Renal pelvis (tissue), 12 donors: Measurements from ENCODE around the gene C3orf22. TPM values are rescaled to one million over a fixed set of nuclear protein-coding genes. Genes with fewer than 3 reads are reported as not detected.
"Not testable (repeated sequence)": the region's sequence is repeated elsewhere in the genome, so short reads cannot be mapped to it uniquely, and the experiment has no call there.

Source experiments
- DNase-seq: peaks from one replicate; pipeline ENCODE4 v3.0.0-alpha.2; 2013
- long read RNA-seq, 16 experiments: transcript quantifications; one replicate each; lab custom pipeline, GENCODE V29; 2026
- polyA plus RNA-seq, 3 donors: library from polyadenylated mRNA; unstranded; fragments of 120-200 nt; gene quantifications; one replicate each; pipeline ENCODE4 v1.2.1, GENCODE V29; 2013; ENCODE audit not compliant: insufficient read length in 3 of 3

C3orf22 gene
- polyA plus RNA-seq, result under 1 TPM in 2 of 3 donors, not detected in 1; 0.04 to 0.25 TPM
- long read RNA-seq, donor 1, result 0 reads
- long read RNA-seq, donor 2, result 0 reads
- long read RNA-seq, donor 3, partial matches to known transcripts, result 0 of 8 reads
- long read RNA-seq, donor 3, other reads (novel, unspliced or antisense), result 8 of 8 reads
- long read RNA-seq, donor 4, result 0 reads
- long read RNA-seq, donor 5, result 0 reads
- long read RNA-seq, donor 6, result 0 reads
- long read RNA-seq, donor 7, result 0 reads
- long read RNA-seq, donor 8, result 0 reads
- long read RNA-seq, donor 9, result 0 reads
- long read RNA-seq, donor 10, result 0 reads
- long read RNA-seq, donor 11, result 0 reads
- long read RNA-seq, donor 12, result 0 reads
- long read RNA-seq, donor 13, result 0 reads
- long read RNA-seq, donor 14, result 0 reads
- long read RNA-seq, donor 15, result 0 reads
- long read RNA-seq, donor 16, result 0 reads

GRCh38 chr3:126558336-126559071 lies at the start of gene C3orf22:
Gene C3orf22 (minus strand): TSS chr3:126558932. CDS start chr3:126553390, 5,542 bp downstream.
- no peak for DNase-seq

GRCh38 chr3:126607214-126607908 lies 48.6 kb upstream of the C3orf22 start:
- DNase-seq, result no peak

- no peak for DNase-seq
Measured at GRCh38 chr3:126606001-126606400, 47.3 kb upstream of the C3orf22 start.

GRCh38 chr3:126604691-126605090 lies 46.0 kb upstream of the C3orf22 start:
- no peak for DNase-seq

- DNase-seq, result no peak
Measured at GRCh38 chr3:126599101-126599500, 40.4 kb upstream of the C3orf22 start.

- not testable (repeated sequence) for DNase-seq
Measured at GRCh38 chr3:126595479-126595878, 36.7 kb upstream of the C3orf22 start.

- DNase-seq, result not testable (repeated sequence)
Measured at GRCh38 chr3:126591515-126591914, 32.8 kb upstream of the C3orf22 start.

GRCh38 chr3:126582311-126582710 lies 23.6 kb upstream of the C3orf22 start:
- no peak for DNase-seq

- DNase-seq, result no peak
Measured at GRCh38 chr3:126581569-126581968, 22.8 kb upstream of the C3orf22 start.

GRCh38 chr3:126580746-126581145 lies 22.0 kb upstream of the C3orf22 start:
- no peak for DNase-seq

- DNase-seq, result no peak
Measured at GRCh38 chr3:126578702-126579101, 20.0 kb upstream of the C3orf22 start.

- DNase-seq, result no peak
Measured at GRCh38 chr3:126577261-126577660, 18.5 kb upstream of the C3orf22 start.

GRCh38 chr3:126573492-126574117 lies 14.9 kb upstream of the C3orf22 start:
- no peak for DNase-seq

- DNase-seq, result no peak
Measured at GRCh38 chr3:126571078-126571477, 12.3 kb upstream of the C3orf22 start.

GRCh38 chr3:126570103-126570541 lies 11.4 kb upstream of the C3orf22 start:
- no peak for DNase-seq

- no peak for DNase-seq
Measured at GRCh38 chr3:126569390-126569975, 10.8 kb upstream of the C3orf22 start.

GRCh38 chr3:126568776-126569342 lies 10.1 kb upstream of the C3orf22 start:
- DNase-seq, result no peak

GRCh38 chr3:126567696-126568438 lies 9.1 kb upstream of the C3orf22 start:
- DNase-seq, result no peak

GRCh38 chr3:126562737-126563276 lies 4.1 kb upstream of the C3orf22 start:
- no peak for DNase-seq

- DNase-seq, result no peak
Measured at GRCh38 chr3:126557761-126558160, 971 bp downstream of the C3orf22 start.
